ENCODE results near the gene ANKRD13A. TPM values are rescaled to one million over a fixed set of nuclear protein-coding genes. Genes with fewer than 3 reads are reported as not detected.
"Not testable (repeated sequence)": the region's sequence is repeated elsewhere in the genome, so short reads cannot be mapped to it uniquely, and the experiment has no call there.

Gene ANKRD13A
- total and polyA plus RNA-seq, 5 donors from 2014 or later, result 36.6 to 71.0 (median 41.8) TPM

- Histone ChIP-seq H3K4me1 (ENCODE audit: control insufficient read depth, insufficient read depth, low read length, poor library complexity, severe bottlenecking) (peaks cover 34% of the 10 kb centered on the region), H3K36me3 (ENCODE audit: control insufficient read depth, insufficient read depth, low read length) (peaks cover 19% of the 10 kb centered on the region)
- not testable (repeated sequence) for ATAC-seq (ENCODE audit: low read depth in 2 of 2); H3K9me3 Mint-ChIP-seq; H3K27me3 ChIP-seq (ENCODE audit: control insufficient read depth, insufficient read depth, low read length); H3K9me3 ChIP-seq (ENCODE audit: control insufficient read depth in 2 of 2, low read length in 2 of 2); H3K27me3 Mint-ChIP-seq; H3K4me3 ChIP-seq (ENCODE audit: low read depth, low read length); H3K27ac ChIP-seq (ENCODE audit: insufficient read depth, low read length, poor library complexity, severe bottlenecking); DNase-seq
- H3K27ac Mint-ChIP-seq, result peak overlapping the region; percentile 47 to 83 (median 75)
- H3K36me3 Mint-ChIP-seq, result peaks cover 19% of the 10 kb centered on the region
- peak overlapping the region in 3 of 4 donors; percentile 8 to 71 (median 9) for H3K4me3 Mint-ChIP-seq
- H3K4me1 Mint-ChIP-seq, result peaks cover 35 to 85% (median 64%) of the 10 kb centered on the region in 4 donors
These were observed 9.6 kb downstream of the ANKRD13A start for GRCh38 chr12:110008681-110009398.

- peak in 1 of 2 donors; percentile 29 for ATAC-seq (ENCODE audit: low read depth in 2 of 2)
- Mint-ChIP-seq H3K4me1 (peaks cover 36 to 74% (median 59%) of the 10 kb centered on the region in 4 donors), H3K4me3 (peak overlapping the region in 3 of 4 donors; percentile 6 to 22 (median 11)), H3K27me3 (no peaks in the 10 kb centered on the region), H3K9me3 (no peaks in the 10 kb centered on the region), H3K27ac (peak overlapping the region; percentile 26 to 88 (median 79)), H3K36me3 (peaks cover 22% of the 10 kb centered on the region)
- H3K27me3 ChIP-seq (ENCODE audit: control insufficient read depth, insufficient read depth, low read length), result no peaks in the 10 kb centered on the region
- H3K9me3 ChIP-seq (ENCODE audit: control insufficient read depth in 2 of 2, low read length in 2 of 2), result no peaks in the 10 kb centered on the region
- H3K4me1 ChIP-seq (ENCODE audit: control insufficient read depth, insufficient read depth, low read length, poor library complexity, severe bottlenecking), result peaks cover 26% of the 10 kb centered on the region
- DNase-seq, result no peak
- H3K36me3 ChIP-seq (ENCODE audit: control insufficient read depth, insufficient read depth, low read length), result peaks cover 26% of the 10 kb centered on the region
- H3K4me3 ChIP-seq (ENCODE audit: low read depth, low read length), result peak overlapping the region; percentile 21
- peak overlapping the region; percentile 3 for H3K27ac ChIP-seq (ENCODE audit: insufficient read depth, low read length, poor library complexity, severe bottlenecking)
These were observed 11.9 kb downstream of the ANKRD13A start for GRCh38 chr12:110010853-110011723.

GRCh38 chr12:110012137-110012536, 12.9 kb downstream of the ANKRD13A start:
- H3K36me3 Mint-ChIP-seq, result peaks cover 23% of the 10 kb centered on the region
- Histone ChIP-seq H3K27ac (ENCODE audit: insufficient read depth, low read length, poor library complexity, severe bottlenecking) (peak overlapping the region; percentile 44), H3K4me3 (ENCODE audit: low read depth, low read length) (no peak overlapping the region), H3K27me3 (ENCODE audit: control insufficient read depth, insufficient read depth, low read length) (no peaks in the 10 kb centered on the region), H3K4me1 (ENCODE audit: control insufficient read depth, insufficient read depth, low read length, poor library complexity, severe bottlenecking) (peaks cover 26% of the 10 kb centered on the region), H3K36me3 (ENCODE audit: control insufficient read depth, insufficient read depth, low read length) (peaks cover 34% of the 10 kb centered on the region), H3K9me3 (ENCODE audit: control insufficient read depth in 2 of 2, low read length in 2 of 2) (no peaks in the 10 kb centered on the region)
- H3K4me3 Mint-ChIP-seq, result no peak overlapping the region
- peaks cover 36 to 65% (median 50%) of the 10 kb centered on the region in 4 donors for H3K4me1 Mint-ChIP-seq
- no peaks in the 10 kb centered on the region for H3K9me3 Mint-ChIP-seq
- no peaks in the 10 kb centered on the region for H3K27me3 Mint-ChIP-seq
- no peak for DNase-seq
- peak in 1 of 2 donors; percentile 58 for ATAC-seq (ENCODE audit: low read depth in 2 of 2)
- peak overlapping the region; percentile 15 to 92 (median 26) for H3K27ac Mint-ChIP-seq

- peaks cover 25% of the 10 kb centered on the region for H3K4me1 ChIP-seq (ENCODE audit: control insufficient read depth, insufficient read depth, low read length, poor library complexity, severe bottlenecking)
- DNase-seq, result no peak
- H3K9me3 Mint-ChIP-seq, result no peaks in the 10 kb centered on the region
- peaks cover 38% of the 10 kb centered on the region for H3K36me3 ChIP-seq (ENCODE audit: control insufficient read depth, insufficient read depth, low read length)
- peak overlapping the region; percentile 77 to 92 (median 78) for H3K27ac Mint-ChIP-seq
- no peak overlapping the region for H3K4me3 Mint-ChIP-seq
- H3K4me1 Mint-ChIP-seq, result peaks cover 36 to 62% (median 49%) of the 10 kb centered on the region in 4 donors
- no peaks in the 10 kb centered on the region for H3K27me3 ChIP-seq (ENCODE audit: control insufficient read depth, insufficient read depth, low read length)
- H3K9me3 ChIP-seq (ENCODE audit: control insufficient read depth in 2 of 2, low read length in 2 of 2), result no peaks in the 10 kb centered on the region
- H3K27me3 Mint-ChIP-seq, result no peaks in the 10 kb centered on the region
- H3K36me3 Mint-ChIP-seq, result peaks cover 23% of the 10 kb centered on the region
- H3K4me3 ChIP-seq (ENCODE audit: low read depth, low read length), result no peak overlapping the region
- peak overlapping the region; percentile 44 for H3K27ac ChIP-seq (ENCODE audit: insufficient read depth, low read length, poor library complexity, severe bottlenecking)
- no peak for ATAC-seq (ENCODE audit: low read depth in 2 of 2)
These were observed 13.4 kb downstream of the ANKRD13A start for GRCh38 chr12:110012659-110013058.

- ATAC-seq (ENCODE audit: low read depth in 2 of 2), result peak; percentile 46 to 57
- H3K4me1 ChIP-seq (ENCODE audit: control insufficient read depth, insufficient read depth, low read length, poor library complexity, severe bottlenecking), result peaks cover 17% of the 10 kb centered on the region
- peak in 2 of 3 donors; percentile 45 to 66 for DNase-seq
- Mint-ChIP-seq H3K4me1 (peaks cover 26 to 43% (median 36%) of the 10 kb centered on the region in 4 donors), H3K9me3 (no peaks in the 10 kb centered on the region), H3K27ac (peak overlapping the region; percentile 75 to 90 (median 86)), H3K27me3 (no peaks in the 10 kb centered on the region), H3K4me3 (peak overlapping the region in 3 of 4 donors; percentile 33 to 86 (median 41)), H3K36me3 (peaks cover 36% of the 10 kb centered on the region)
- peaks cover 63% of the 10 kb centered on the region for H3K36me3 ChIP-seq (ENCODE audit: control insufficient read depth, insufficient read depth, low read length)
- H3K4me3 ChIP-seq (ENCODE audit: low read depth, low read length), result peak overlapping the region; percentile 45
- H3K27me3 ChIP-seq (ENCODE audit: control insufficient read depth, insufficient read depth, low read length), result no peaks in the 10 kb centered on the region
- H3K9me3 ChIP-seq (ENCODE audit: control insufficient read depth in 2 of 2, low read length in 2 of 2), result no peaks in the 10 kb centered on the region
- peak overlapping the region; percentile 60 for H3K27ac ChIP-seq (ENCODE audit: insufficient read depth, low read length, poor library complexity, severe bottlenecking)
These were observed 15.9 kb downstream of the ANKRD13A start for GRCh38 chr12:110015132-110015531.

GRCh38 chr12:110020956-110021355, 21.7 kb downstream of the ANKRD13A start:
- ATAC-seq (ENCODE audit: low read depth in 2 of 2) (no peak), DNase-seq (no peak)
- H3K27me3 Mint-ChIP-seq, result no peaks in the 10 kb centered on the region
- no peak overlapping the region for H3K4me3 Mint-ChIP-seq
- no peak overlapping the region for H3K27ac ChIP-seq (ENCODE audit: insufficient read depth, low read length, poor library complexity, severe bottlenecking)
- H3K9me3 Mint-ChIP-seq, result no peaks in the 10 kb centered on the region
- H3K9me3 ChIP-seq (ENCODE audit: control insufficient read depth in 2 of 2, low read length in 2 of 2), result no peaks in the 10 kb centered on the region
- H3K27ac Mint-ChIP-seq, result peak overlapping the region in 1 of 3 donors; percentile 15
- H3K36me3 Mint-ChIP-seq, result peaks cover 47% of the 10 kb centered on the region
- H3K4me1 Mint-ChIP-seq, result peaks cover 0 to 7% (median 4%) of the 10 kb centered on the region in 4 donors
- H3K4me1 ChIP-seq (ENCODE audit: control insufficient read depth, insufficient read depth, low read length, poor library complexity, severe bottlenecking), result no peaks in the 10 kb centered on the region
- H3K36me3 ChIP-seq (ENCODE audit: control insufficient read depth, insufficient read depth, low read length), result peaks cover 87% of the 10 kb centered on the region
- H3K27me3 ChIP-seq (ENCODE audit: control insufficient read depth, insufficient read depth, low read length), result no peaks in the 10 kb centered on the region
- no peak overlapping the region for H3K4me3 ChIP-seq (ENCODE audit: low read depth, low read length)

GRCh38 chr12:110023059-110023980, 24.1 kb downstream of the ANKRD13A start:
- peaks cover 56% of the 10 kb centered on the region for H3K36me3 Mint-ChIP-seq

More at GRCh38 chr12:110023059-110023980, 24.1 kb downstream of the ANKRD13A start:
- H3K9me3 Mint-ChIP-seq, result no peaks in the 10 kb centered on the region
- H3K36me3 ChIP-seq (ENCODE audit: control insufficient read depth, insufficient read depth, low read length), result peaks cover 82% of the 10 kb centered on the region
- H3K4me1 Mint-ChIP-seq, result peaks cover 0 to 7% (median 2%) of the 10 kb centered on the region in 4 donors
- ATAC-seq (ENCODE audit: low read depth in 2 of 2), result no peak
- H3K27me3 ChIP-seq (ENCODE audit: control insufficient read depth, insufficient read depth, low read length), result no peaks in the 10 kb centered on the region
- H3K4me1 ChIP-seq (ENCODE audit: control insufficient read depth, insufficient read depth, low read length, poor library complexity, severe bottlenecking), result no peaks in the 10 kb centered on the region
- H3K27ac Mint-ChIP-seq, result peak overlapping the region in 2 of 3 donors; percentile 56 to 71
- DNase-seq, result no peak
- no peak overlapping the region for H3K4me3 Mint-ChIP-seq
- H3K27me3 Mint-ChIP-seq, result no peaks in the 10 kb centered on the region
- H3K9me3 ChIP-seq (ENCODE audit: control insufficient read depth in 2 of 2, low read length in 2 of 2), result no peaks in the 10 kb centered on the region
- H3K4me3 ChIP-seq (ENCODE audit: low read depth, low read length), result no peak overlapping the region
- no peak overlapping the region for H3K27ac ChIP-seq (ENCODE audit: insufficient read depth, low read length, poor library complexity, severe bottlenecking)

Measured in CD4-positive, CD25-positive, alpha-beta regulatory T cell (primary cell).